Measurements from ENCODE around the gene TM2D1.

DNA sequence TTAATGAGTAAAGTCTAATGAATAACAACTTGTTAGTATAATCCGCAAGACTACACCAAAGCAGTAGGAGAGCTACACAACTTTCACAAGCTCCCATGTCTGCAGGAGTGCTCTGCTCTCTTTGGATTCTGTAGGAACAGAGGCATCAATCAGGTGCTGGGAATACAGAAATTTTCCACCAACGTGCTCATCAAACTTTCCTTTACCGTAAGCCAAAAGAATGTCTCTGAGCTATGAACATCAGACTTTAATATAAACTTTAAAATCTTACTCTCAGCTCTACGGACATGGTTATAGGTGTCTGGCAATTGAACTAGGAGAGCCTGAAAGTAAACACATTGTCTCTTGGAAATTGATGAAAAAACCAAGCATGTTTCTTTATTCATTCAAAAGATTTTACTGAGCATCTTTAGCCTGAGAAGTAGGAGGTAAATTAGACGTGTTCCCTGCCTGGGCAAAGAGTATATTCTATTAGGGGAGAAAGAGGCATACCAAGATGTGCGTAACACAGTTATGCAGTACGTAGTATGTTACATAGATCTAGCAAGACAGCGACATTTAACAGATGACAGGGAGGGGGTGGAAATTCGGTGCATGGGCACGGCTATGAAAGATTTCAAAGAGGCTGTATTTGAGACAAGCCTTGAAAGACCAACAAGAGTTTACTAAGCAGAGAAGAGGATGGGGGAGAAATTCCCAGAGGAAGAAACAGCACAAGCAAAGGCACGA, 85.2 kb downstream of the TM2D1 start:
- TF ChIP-seq, protein P1, sequence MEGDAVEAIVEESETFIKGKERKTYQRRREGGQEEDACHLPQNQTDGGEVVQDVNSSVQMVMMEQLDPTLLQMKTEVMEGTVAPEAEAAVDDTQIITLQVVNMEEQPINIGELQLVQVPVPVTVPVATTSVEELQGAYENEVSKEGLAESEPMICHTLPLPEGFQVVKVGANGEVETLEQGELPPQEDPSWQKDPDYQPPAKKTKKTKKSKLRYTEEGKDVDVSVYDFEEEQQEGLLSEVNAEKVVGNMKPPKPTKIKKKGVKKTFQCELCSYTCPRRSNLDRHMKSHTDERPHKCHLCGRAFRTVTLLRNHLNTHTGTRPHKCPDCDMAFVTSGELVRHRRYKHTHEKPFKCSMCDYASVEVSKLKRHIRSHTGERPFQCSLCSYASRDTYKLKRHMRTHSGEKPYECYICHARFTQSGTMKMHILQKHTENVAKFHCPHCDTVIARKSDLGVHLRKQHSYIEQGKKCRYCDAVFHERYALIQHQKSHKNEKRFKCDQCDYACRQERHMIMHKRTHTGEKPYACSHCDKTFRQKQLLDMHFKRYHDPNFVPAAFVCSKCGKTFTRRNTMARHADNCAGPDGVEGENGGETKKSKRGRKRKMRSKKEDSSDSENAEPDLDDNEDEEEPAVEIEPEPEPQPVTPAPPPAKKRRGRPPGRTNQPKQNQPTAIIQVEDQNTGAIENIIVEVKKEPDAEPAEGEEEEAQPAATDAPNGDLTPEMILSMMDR (IDR thresholded peaks at IDR 0.05; ENCODE audit: poor library complexity): no peak
- no peak for TF ChIP-seq EZH2 (IDR thresholded peaks at IDR 0.05; ENCODE audit: borderline replicate concordance)
